ENCODE data around the gene SLC6A13. TPM values are rescaled to one million over a fixed set of nuclear protein-coding genes. Genes with fewer than 3 reads are reported as not detected.

SLC6A13 gene
- total RNA-seq, 6 experiments from 2014 or later = 2.0 to 70.6 (median 14.4) TPM

DNA sequence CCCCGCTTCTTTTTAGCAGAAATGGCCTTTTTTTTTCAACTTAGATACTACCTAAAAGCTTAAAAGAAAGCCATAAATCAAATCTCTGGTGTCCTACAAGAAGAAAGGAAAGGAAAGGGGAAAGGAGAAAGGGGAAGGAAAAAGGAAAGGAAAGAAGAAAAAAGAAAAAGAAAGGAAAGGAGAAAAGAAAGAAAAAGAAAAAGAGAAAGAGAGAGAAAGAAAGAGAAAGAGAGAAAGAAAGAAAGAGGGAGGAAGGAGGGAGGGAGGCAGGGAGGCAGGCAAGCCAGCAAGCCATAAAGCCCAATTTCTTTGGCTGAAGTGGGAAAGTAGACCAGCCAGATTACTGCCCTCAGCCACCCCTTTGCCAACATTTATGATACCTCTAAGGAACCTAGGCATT is 32.5 kb upstream of the SLC6A13 start:
- ATAC-seq (no peak), DNase-seq (no peak)
- H3K4me1 ChIP-seq = no peaks in the 10 kb centered on the region
- H3K9me3 ChIP-seq = no peaks in the 10 kb centered on the region
- peaks cover 0 to 66% (median 16%) of the 10 kb centered on the region in 4 donors for H3K36me3 ChIP-seq
- TF ChIP-seq POLR2A (IDR thresholded peaks at IDR 0.05) = no peak
- TF ChIP-seq, protein P1, sequence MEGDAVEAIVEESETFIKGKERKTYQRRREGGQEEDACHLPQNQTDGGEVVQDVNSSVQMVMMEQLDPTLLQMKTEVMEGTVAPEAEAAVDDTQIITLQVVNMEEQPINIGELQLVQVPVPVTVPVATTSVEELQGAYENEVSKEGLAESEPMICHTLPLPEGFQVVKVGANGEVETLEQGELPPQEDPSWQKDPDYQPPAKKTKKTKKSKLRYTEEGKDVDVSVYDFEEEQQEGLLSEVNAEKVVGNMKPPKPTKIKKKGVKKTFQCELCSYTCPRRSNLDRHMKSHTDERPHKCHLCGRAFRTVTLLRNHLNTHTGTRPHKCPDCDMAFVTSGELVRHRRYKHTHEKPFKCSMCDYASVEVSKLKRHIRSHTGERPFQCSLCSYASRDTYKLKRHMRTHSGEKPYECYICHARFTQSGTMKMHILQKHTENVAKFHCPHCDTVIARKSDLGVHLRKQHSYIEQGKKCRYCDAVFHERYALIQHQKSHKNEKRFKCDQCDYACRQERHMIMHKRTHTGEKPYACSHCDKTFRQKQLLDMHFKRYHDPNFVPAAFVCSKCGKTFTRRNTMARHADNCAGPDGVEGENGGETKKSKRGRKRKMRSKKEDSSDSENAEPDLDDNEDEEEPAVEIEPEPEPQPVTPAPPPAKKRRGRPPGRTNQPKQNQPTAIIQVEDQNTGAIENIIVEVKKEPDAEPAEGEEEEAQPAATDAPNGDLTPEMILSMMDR (IDR thresholded peaks at IDR 0.05) = no peak
- no peak overlapping the region for H3K27ac ChIP-seq
- no peak overlapping the region for H3K4me3 ChIP-seq
- 100% methylated on average over 1 of the region's 1 CpG for WGBS (ENCODE audit: insufficient coverage, low coverage, low lambda C conversion rate, missing lambda C conversion rate)
- intact Hi-C loops (cut with DNase I) = no loop called here
- no peaks in the 10 kb centered on the region for H3K27me3 ChIP-seq

DNA sequence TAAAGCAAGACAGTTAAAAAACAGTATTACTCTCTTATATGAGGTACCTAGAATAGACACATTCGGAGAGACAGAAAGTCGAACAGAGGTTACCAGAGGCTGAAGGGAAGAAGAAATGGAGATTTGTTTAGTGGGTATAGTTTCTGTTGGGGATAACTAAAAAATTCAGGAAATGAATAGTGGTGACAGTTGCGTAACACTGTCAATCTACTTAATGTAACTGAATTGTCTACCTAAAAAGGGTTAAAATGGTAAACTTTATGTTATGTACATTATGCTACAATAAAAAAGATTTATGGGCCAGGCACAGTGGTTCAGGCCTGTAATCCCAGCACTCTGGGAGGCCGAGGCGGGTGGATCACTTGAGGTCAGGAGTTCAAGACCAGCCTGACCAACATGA is 30.6 kb upstream of the SLC6A13 start:
- ATAC-seq (no peak), DNase-seq (no peak)
- Histone ChIP-seq H3K27me3 (no peaks in the 10 kb centered on the region), H3K36me3 (peaks cover 0 to 66% (median 16%) of the 10 kb centered on the region in 4 donors), H3K4me1 (no peaks in the 10 kb centered on the region), H3K4me3 (no peak overlapping the region), H3K27ac (no peak overlapping the region), H3K9me3 (no peaks in the 10 kb centered on the region)
- intact Hi-C loops (cut with DNase I) = no loop called here
- WGBS (ENCODE audit: insufficient coverage, low coverage, low lambda C conversion rate, missing lambda C conversion rate) = 80% methylated on average over 5 of the region's 5 CpGs
- TF ChIP-seq, protein P1 (IDR thresholded peaks at IDR 0.05) = no peak
- TF ChIP-seq POLR2A (IDR thresholded peaks at IDR 0.05) = no peak

DNA sequence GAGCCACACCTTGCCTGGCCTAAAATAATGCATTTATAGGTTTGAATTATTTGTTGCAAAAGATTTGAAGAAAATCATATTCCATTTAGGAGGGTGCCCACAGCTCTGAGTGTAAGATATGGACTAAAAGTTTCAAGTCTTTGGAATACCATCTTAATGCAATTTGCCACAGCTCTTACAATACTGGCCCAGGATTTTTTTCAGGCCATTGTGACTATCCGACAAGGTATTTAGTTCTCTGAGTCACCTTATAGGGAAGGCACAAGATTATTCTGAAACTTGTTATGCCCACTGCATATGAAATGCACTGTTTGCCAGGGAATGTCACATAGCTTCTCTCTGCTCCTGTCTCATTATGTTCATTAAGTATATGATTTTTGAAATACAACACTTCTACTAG is 29.6 kb upstream of the SLC6A13 start:
- 100% methylated on average over 1 of the region's 1 CpG for WGBS (ENCODE audit: insufficient coverage, low coverage, low lambda C conversion rate, missing lambda C conversion rate)
- no peaks in the 10 kb centered on the region for H3K4me1 ChIP-seq
- H3K36me3 ChIP-seq = peaks cover 0 to 61% (median 16%) of the 10 kb centered on the region in 4 donors
- H3K27ac ChIP-seq = no peak overlapping the region
- intact Hi-C loops (cut with DNase I) = no loop called here
- no peak for DNase-seq
- no peak overlapping the region for H3K4me3 ChIP-seq
- ATAC-seq = no peak
- no peak for TF ChIP-seq POLR2A (IDR thresholded peaks at IDR 0.05)
- TF ChIP-seq, protein P1 (IDR thresholded peaks at IDR 0.05) = no peak
- H3K27me3 ChIP-seq = no peaks in the 10 kb centered on the region
- no peaks in the 10 kb centered on the region for H3K9me3 ChIP-seq

DNA sequence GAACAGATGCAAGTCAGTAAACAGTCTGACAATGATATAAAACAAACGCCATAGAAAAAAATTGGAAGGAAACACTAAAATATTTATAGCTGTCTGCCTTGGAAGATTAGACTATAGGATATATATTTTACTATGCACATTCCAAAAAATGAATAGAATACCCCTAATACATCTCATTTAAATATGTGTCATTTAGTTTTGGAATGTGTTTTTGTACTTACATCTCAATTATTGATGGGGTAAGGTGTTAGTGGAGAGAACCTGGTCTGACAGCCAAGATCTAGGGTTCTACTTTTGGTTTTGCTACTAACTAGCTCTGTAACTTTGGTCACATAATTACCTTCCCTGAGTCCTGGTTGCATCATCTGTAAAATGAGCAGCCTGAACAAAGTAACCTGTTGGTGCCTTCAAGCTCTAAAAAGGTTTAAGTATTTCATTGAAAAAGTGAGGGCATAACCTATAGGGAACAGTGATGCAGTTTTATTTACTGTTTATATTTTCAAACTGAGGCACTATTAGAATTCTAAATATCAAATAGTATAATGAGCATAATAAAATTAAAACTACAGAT is 28.6 kb upstream of the SLC6A13 start:
- 92% methylated on average over 1 of the region's 1 CpG for WGBS (ENCODE audit: insufficient coverage, low coverage, low lambda C conversion rate, missing lambda C conversion rate)
- ATAC-seq (no peak), DNase-seq (no peak)
- no peaks in the 10 kb centered on the region for H3K4me1 ChIP-seq
- no peak overlapping the region for H3K27ac ChIP-seq
- H3K9me3 ChIP-seq = no peaks in the 10 kb centered on the region
- intact Hi-C loops (cut with DNase I) = no loop called here
- H3K4me3 ChIP-seq = no peak overlapping the region
- TF ChIP-seq, protein P1 (IDR thresholded peaks at IDR 0.05) = no peak
- TF ChIP-seq POLR2A (IDR thresholded peaks at IDR 0.05) = no peak
- H3K36me3 ChIP-seq = peaks cover 0 to 52% (median 13%) of the 10 kb centered on the region in 4 donors
- no peaks in the 10 kb centered on the region for H3K27me3 ChIP-seq

Data from right lobe of liver (tissue), 6 donors.